Measurements from ENCODE around the gene CFAP61.

DNA sequence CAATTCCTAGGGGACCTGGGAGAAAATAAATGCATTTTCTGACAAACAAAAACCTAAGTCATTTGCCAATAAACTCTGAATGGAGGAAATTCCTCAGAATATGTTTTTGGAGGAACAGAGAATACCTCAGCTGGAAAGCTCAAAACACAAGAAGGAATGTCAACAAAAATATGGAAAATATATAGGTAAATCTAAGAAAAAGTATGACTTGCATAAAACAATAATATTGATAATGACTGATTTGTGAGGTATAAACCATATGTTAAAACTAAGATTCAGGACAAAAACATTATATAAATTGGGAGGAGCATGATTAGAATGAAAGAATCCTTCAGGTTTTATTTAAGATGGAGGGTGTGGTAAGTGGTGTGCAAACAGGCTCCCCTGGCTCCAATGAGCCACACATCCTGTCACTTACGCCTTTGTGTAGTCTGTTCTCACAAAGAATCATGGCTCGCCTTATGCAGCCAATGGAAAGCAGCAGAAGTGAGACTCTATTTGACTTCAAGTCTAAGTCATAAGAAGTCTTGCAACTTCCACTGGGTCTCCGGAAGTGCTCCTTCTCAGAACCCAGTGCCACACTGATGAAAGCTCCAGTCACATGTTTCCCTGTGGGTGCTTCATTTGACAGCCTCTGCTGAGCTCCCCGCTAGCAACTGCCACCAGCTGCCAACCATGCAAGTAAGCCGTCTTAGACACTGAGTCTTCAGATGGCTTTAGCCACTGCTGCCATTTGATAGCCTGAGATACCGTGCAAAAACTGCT lies 8.1 kb downstream of the CFAP61 start:
- TF ChIP-seq, protein P1, sequence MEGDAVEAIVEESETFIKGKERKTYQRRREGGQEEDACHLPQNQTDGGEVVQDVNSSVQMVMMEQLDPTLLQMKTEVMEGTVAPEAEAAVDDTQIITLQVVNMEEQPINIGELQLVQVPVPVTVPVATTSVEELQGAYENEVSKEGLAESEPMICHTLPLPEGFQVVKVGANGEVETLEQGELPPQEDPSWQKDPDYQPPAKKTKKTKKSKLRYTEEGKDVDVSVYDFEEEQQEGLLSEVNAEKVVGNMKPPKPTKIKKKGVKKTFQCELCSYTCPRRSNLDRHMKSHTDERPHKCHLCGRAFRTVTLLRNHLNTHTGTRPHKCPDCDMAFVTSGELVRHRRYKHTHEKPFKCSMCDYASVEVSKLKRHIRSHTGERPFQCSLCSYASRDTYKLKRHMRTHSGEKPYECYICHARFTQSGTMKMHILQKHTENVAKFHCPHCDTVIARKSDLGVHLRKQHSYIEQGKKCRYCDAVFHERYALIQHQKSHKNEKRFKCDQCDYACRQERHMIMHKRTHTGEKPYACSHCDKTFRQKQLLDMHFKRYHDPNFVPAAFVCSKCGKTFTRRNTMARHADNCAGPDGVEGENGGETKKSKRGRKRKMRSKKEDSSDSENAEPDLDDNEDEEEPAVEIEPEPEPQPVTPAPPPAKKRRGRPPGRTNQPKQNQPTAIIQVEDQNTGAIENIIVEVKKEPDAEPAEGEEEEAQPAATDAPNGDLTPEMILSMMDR (IDR thresholded peaks at IDR 0.05): no peak
- TF ChIP-seq TCF7L2 (IDR thresholded peaks at IDR 0.05; ENCODE audit: low read depth, low read length): no peak
